ENCODE results near the gene C22orf39.
"Not testable (repeated sequence)": the region's sequence is repeated elsewhere in the genome, so short reads cannot be mapped to it uniquely, and the experiment has no call there.

The C22orf39 gene

DNA sequence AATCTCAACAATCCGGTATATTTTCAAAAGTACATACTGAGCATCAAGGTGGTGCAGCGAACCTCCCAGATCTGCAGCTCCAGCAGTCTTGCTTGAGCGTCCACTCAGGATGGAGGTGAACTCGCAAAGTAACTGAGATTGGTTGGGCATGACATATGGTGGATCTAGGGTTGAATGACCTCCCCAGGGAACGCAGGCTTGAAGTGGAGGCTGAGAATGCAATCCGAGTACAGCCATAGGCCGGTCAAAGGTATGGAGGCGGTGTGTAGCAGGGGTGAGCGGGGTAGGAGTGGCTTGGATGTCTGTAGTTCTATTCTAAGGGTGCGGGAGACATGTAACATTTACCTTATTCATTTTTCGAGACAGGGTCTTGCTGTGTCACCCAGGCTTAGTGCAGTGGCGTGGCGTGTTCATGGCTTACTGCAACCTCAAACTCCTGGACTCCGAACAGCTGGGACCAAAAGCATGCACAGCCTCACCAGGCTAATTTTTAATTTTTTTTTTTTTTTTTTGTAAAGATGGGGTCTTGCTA, 631 bp upstream of the C22orf39 start:
- H3K27me3 ChIP-seq (replicated peaks in 2 of 5; ENCODE audit: control insufficient read depth in 4 of 5, insufficient read depth in 5 of 5, low read length in 4 of 5), result no peaks in the 10 kb centered on the region
- H3K9me3 ChIP-seq (ENCODE audit: control extremely low read depth in 1 of 5, control insufficient read depth in 4 of 5, insufficient read depth in 2 of 5, low read depth in 1 of 5, low read length in 4 of 5), result no peaks in the 10 kb centered on the region
- peak overlapping the region; percentile 67 to 96 (median 89) for H3K4me3 ChIP-seq (ENCODE audit: control insufficient read depth in 1 of 7, extremely low read depth in 1 of 7, insufficient read depth in 4 of 7, low read depth in 2 of 7, low read length in 6 of 7)
- H3K27ac ChIP-seq (ENCODE audit: insufficient read depth in 1 of 2, low read depth in 1 of 2, low read length in 2 of 2, poor library complexity in 1 of 2, severe bottlenecking in 2 of 2), result peak overlapping the region; percentile 75 to 92
- WGBS (ENCODE audit: insufficient coverage), result 19% methylated on average over 12 of the region's 14 CpGs
- ChIA-PET POLR2A (interaction anchor here (1.6 kb wide), 1 partner anchor 16 kb away, joined by 3 read pairs; the partner anchor contains the start of gene MRPL40), CTCF (interaction anchor here (0.8 kb wide), 1 partner anchor 9 kb away, joined by 3 read pairs; no protein-coding TSS in a partner anchor)
- H3K36me3 ChIP-seq (ENCODE audit: control insufficient read depth in 4 of 4, insufficient read depth in 4 of 4, low read length in 3 of 4), result peaks cover 3 to 55% (median 32%) of the 10 kb centered on the region in 4 experiments
- peak; percentile 29 to 56 (median 50) for DNase-seq
- peaks cover 9 to 29% (median 20%) of the 10 kb centered on the region in 4 experiments for H3K4me1 ChIP-seq (ENCODE audit: control extremely low read depth in 1 of 4, control insufficient read depth in 4 of 4, insufficient read depth in 4 of 4, low read length in 3 of 4)

GRCh38 chr22:19446603-19447329, 745 bp downstream of the C22orf39 start:
- H3K36me3 ChIP-seq (ENCODE audit: control insufficient read depth in 4 of 4, insufficient read depth in 4 of 4, low read length in 3 of 4), result peaks cover 6 to 55% (median 26%) of the 10 kb centered on the region in 4 experiments
- POLR2A ChIA-PET, result interaction anchor here (0.6 to 1.6 kb wide), 4 partner anchors 8 to 337 kb away, joined by 3 to 6 read pairs (median 4); partner anchors contain the start of gene MRPL40
- H3K9me3 ChIP-seq (ENCODE audit: control extremely low read depth in 1 of 5, control insufficient read depth in 4 of 5, insufficient read depth in 2 of 5, low read depth in 1 of 5, low read length in 4 of 5), result no peaks in the 10 kb centered on the region
- H3K4me1 ChIP-seq (ENCODE audit: control extremely low read depth in 1 of 4, control insufficient read depth in 4 of 4, insufficient read depth in 4 of 4, low read length in 3 of 4), result peaks cover 9 to 29% (median 20%) of the 10 kb centered on the region in 4 experiments
- no peaks in the 10 kb centered on the region for H3K27me3 ChIP-seq (replicated peaks in 2 of 5; ENCODE audit: control insufficient read depth in 4 of 5, insufficient read depth in 5 of 5, low read length in 4 of 5)
- DNase-seq, result peak in 1 of 3 donors; percentile 20
- peak overlapping the region; percentile 75 to 92 for H3K27ac ChIP-seq (ENCODE audit: insufficient read depth in 1 of 2, low read depth in 1 of 2, low read length in 2 of 2, poor library complexity in 1 of 2, severe bottlenecking in 2 of 2)
- CTCF ChIA-PET, result interaction anchor here (1.3 kb wide), 1 partner anchor 15 kb away, joined by 3 read pairs; the partner anchor contains the start of genes HIRA and MRPL40
- WGBS (ENCODE audit: insufficient coverage), result 39% methylated on average over 17 of the region's 22 CpGs
- H3K4me3 ChIP-seq (ENCODE audit: control insufficient read depth in 1 of 7, extremely low read depth in 1 of 7, insufficient read depth in 4 of 7, low read depth in 2 of 7, low read length in 6 of 7), result peak overlapping the region; percentile 67 to 96 (median 89)

DNA sequence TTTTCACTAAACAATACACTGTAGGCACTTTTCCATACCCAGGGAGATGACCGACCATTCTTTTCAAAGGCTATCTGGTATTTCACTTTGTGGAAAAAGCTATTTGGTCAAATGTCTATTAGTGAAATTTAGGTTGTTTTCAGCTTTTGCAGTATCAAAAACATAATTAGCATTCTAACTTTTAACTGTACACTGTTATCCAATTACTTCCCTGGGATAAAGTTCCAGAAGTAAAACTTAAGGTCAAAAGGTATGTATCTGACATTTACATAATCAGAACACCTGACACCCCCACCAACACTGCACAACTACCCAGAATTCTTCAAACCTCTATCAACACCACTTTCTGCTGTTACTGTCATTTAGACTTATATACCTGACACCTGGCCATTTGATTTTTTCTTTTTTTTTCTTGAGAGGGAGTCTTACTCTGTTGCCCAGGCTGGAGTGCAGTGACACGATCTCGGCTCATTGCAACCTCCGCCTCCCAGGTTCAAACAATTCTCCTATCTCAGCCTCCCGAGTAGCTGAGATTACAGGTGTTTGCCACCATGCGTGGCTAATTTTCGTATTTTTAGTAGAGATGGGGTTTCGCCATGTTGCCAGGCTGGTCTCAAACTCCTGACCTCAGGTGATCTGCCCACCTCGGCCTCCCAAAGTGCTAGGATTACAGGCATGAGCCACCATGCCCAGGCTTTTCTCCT, 2.1 kb downstream of the C22orf39 start:
- ChIA-PET POLR2A (interaction anchor here (1.0 kb wide), 1 partner anchor 14 kb away, joined by 4 read pairs; the partner anchor contains the start of gene HIRA), CTCF (interaction anchor here (2.3 kb wide), 1 partner anchor 12 kb away, joined by 10 read pairs; no protein-coding TSS in a partner anchor)
- Histone ChIP-seq H3K27ac (ENCODE audit: insufficient read depth in 1 of 2, low read depth in 1 of 2, low read length in 2 of 2, poor library complexity in 1 of 2, severe bottlenecking in 2 of 2) (peak overlapping the region in 1 of 2 experiments; percentile 11), H3K4me1 (ENCODE audit: control extremely low read depth in 1 of 4, control insufficient read depth in 4 of 4, insufficient read depth in 4 of 4, low read length in 3 of 4) (peaks cover 9 to 29% (median 20%) of the 10 kb centered on the region in 4 experiments), H3K36me3 (ENCODE audit: control insufficient read depth in 4 of 4, insufficient read depth in 4 of 4, low read length in 3 of 4) (peaks cover 6 to 56% (median 19%) of the 10 kb centered on the region in 4 experiments)
- not testable (repeated sequence) for DNase-seq; H3K9me3 ChIP-seq (ENCODE audit: control extremely low read depth in 1 of 5, control insufficient read depth in 4 of 5, insufficient read depth in 2 of 5, low read depth in 1 of 5, low read length in 4 of 5); H3K4me3 ChIP-seq (ENCODE audit: control insufficient read depth in 1 of 7, extremely low read depth in 1 of 7, insufficient read depth in 4 of 7, low read depth in 2 of 7, low read length in 6 of 7); H3K27me3 ChIP-seq (replicated peaks in 2 of 5; ENCODE audit: control insufficient read depth in 4 of 5, insufficient read depth in 5 of 5, low read length in 4 of 5)
- 94% methylated on average over 7 of the region's 9 CpGs for WGBS (ENCODE audit: insufficient coverage)

DNA sequence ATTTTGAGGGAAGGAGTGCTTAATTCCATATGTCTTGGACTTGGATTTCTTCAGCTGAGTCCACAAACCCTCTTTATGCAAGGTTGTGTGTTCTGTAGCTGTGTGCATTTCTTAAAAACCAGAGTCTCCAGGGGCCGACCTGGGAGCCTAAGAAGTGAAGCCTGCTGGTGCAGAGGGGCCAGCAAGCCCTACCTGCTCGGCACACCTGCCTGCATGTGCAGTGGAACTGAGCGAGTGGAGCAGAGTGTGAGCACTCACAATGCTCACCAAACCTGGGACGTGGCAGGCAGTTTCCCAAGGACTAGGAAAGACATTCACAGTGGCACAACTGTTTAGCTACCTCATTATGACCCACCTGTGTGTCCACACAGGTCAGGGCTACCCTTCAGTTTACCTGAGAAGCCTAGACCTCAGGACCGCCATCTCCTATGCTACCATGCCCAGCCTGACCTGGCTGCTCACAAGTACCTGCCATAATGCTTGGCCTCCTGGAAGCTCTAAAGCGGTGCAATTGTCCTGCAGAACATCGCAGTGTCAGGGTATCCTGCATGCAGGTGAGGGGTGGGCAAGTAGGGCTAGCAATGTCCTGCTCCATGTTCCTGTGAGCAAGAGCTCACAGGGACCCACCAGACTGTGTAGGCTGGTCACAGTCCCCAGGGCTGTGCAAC, 3.8 kb downstream of the C22orf39 start:
- Histone ChIP-seq H3K36me3 (ENCODE audit: control insufficient read depth in 4 of 4, insufficient read depth in 4 of 4, low read length in 3 of 4) (peaks cover 5 to 49% (median 18%) of the 10 kb centered on the region in 4 experiments), H3K4me3 (ENCODE audit: control insufficient read depth in 1 of 7, extremely low read depth in 1 of 7, insufficient read depth in 4 of 7, low read depth in 2 of 7, low read length in 6 of 7) (no peak overlapping the region), H3K27me3 (replicated peaks in 2 of 5; ENCODE audit: control insufficient read depth in 4 of 5, insufficient read depth in 5 of 5, low read length in 4 of 5) (no peaks in the 10 kb centered on the region), H3K4me1 (ENCODE audit: control extremely low read depth in 1 of 4, control insufficient read depth in 4 of 4, insufficient read depth in 4 of 4, low read length in 3 of 4) (peaks cover 9 to 24% (median 19%) of the 10 kb centered on the region in 4 experiments), H3K27ac (ENCODE audit: insufficient read depth in 1 of 2, low read depth in 1 of 2, low read length in 2 of 2, poor library complexity in 1 of 2, severe bottlenecking in 2 of 2) (no peak overlapping the region), H3K9me3 (ENCODE audit: control extremely low read depth in 1 of 5, control insufficient read depth in 4 of 5, insufficient read depth in 2 of 5, low read depth in 1 of 5, low read length in 4 of 5) (no peaks in the 10 kb centered on the region)
- WGBS (ENCODE audit: insufficient coverage), result 83% methylated on average over 7 of the region's 7 CpGs
- DNase-seq, result no peak
- ChIA-PET CTCF (interaction anchor here (2.3 kb wide), 1 partner anchor 10 kb away, joined by 10 read pairs; no protein-coding TSS in a partner anchor), POLR2A (no interaction called here)

- Histone ChIP-seq H3K9me3 (ENCODE audit: control extremely low read depth in 1 of 5, control insufficient read depth in 4 of 5, insufficient read depth in 2 of 5, low read depth in 1 of 5, low read length in 4 of 5) (no peaks in the 10 kb centered on the region), H3K4me1 (ENCODE audit: control extremely low read depth in 1 of 4, control insufficient read depth in 4 of 4, insufficient read depth in 4 of 4, low read length in 3 of 4) (peaks cover 6 to 16% (median 10%) of the 10 kb centered on the region in 4 experiments), H3K27ac (ENCODE audit: insufficient read depth in 1 of 2, low read depth in 1 of 2, low read length in 2 of 2, poor library complexity in 1 of 2, severe bottlenecking in 2 of 2) (no peak overlapping the region), H3K4me3 (ENCODE audit: control insufficient read depth in 1 of 7, extremely low read depth in 1 of 7, insufficient read depth in 4 of 7, low read depth in 2 of 7, low read length in 6 of 7) (no peak overlapping the region), H3K27me3 (replicated peaks in 2 of 5; ENCODE audit: control insufficient read depth in 4 of 5, insufficient read depth in 5 of 5, low read length in 4 of 5) (no peaks in the 10 kb centered on the region), H3K36me3 (ENCODE audit: control insufficient read depth in 4 of 4, insufficient read depth in 4 of 4, low read length in 3 of 4) (peaks cover 5 to 51% (median 19%) of the 10 kb centered on the region in 4 experiments)
- ChIA-PET CTCF (no interaction called here), POLR2A (no interaction called here)
- 100% methylated on average over 2 of the region's 2 CpGs for WGBS (ENCODE audit: insufficient coverage)
- no peak for DNase-seq
Measured at GRCh38 chr22:19442166-19442565, 5.3 kb downstream of the C22orf39 start.

- Histone ChIP-seq H3K9me3 (ENCODE audit: control extremely low read depth in 1 of 5, control insufficient read depth in 4 of 5, insufficient read depth in 2 of 5, low read depth in 1 of 5, low read length in 4 of 5) (no peaks in the 10 kb centered on the region), H3K36me3 (ENCODE audit: control insufficient read depth in 4 of 4, insufficient read depth in 4 of 4, low read length in 3 of 4) (peaks cover 5 to 57% (median 27%) of the 10 kb centered on the region in 4 experiments), H3K4me1 (ENCODE audit: control extremely low read depth in 1 of 4, control insufficient read depth in 4 of 4, insufficient read depth in 4 of 4, low read length in 3 of 4) (peaks cover 0 to 3% (median 0%) of the 10 kb centered on the region in 4 experiments), H3K27ac (ENCODE audit: insufficient read depth in 1 of 2, low read depth in 1 of 2, low read length in 2 of 2, poor library complexity in 1 of 2, severe bottlenecking in 2 of 2) (no peak overlapping the region), H3K4me3 (ENCODE audit: control insufficient read depth in 1 of 7, extremely low read depth in 1 of 7, insufficient read depth in 4 of 7, low read depth in 2 of 7, low read length in 6 of 7) (no peak overlapping the region), H3K27me3 (replicated peaks in 2 of 5; ENCODE audit: control insufficient read depth in 4 of 5, insufficient read depth in 5 of 5, low read length in 4 of 5) (no peaks in the 10 kb centered on the region)
- 95% methylated on average over 3 of the region's 8 CpGs for WGBS (ENCODE audit: insufficient coverage)
- CTCF ChIA-PET, result no interaction called here
- POLR2A ChIA-PET, result no interaction called here
- DNase-seq, result no peak
Measured at GRCh38 chr22:19440411-19441195, 6.9 kb downstream of the C22orf39 start.
